GM23338 (cell line): Measurements from ENCODE around the gene SELENON.

Experiments used
- EZH2 ChIP-seq: fragments of 200-600 bp; sonication (generic); IDR thresholded peaks from one replicate; pipeline ENCODE4 v1.8.0; 2017; ENCODE audit warnings: antibody characterized with exemption, mild to moderate bottlenecking, low read depth; ENCODE audit not compliant: unreplicated experiment
- POLR2AphosphoS5 ChIP-seq: IDR thresholded peaks from 2 replicates; pipeline ENCODE4 v1.6.1; 2016; ENCODE audit warnings: antibody characterized with exemption, low read depth
- REST ChIP-seq: IDR thresholded peaks from one replicate; pipeline ENCODE4 v1.6.1; 2018; ENCODE audit warnings: antibody characterized with exemption; ENCODE audit not compliant: unreplicated experiment
- TF ChIP-seq, protein P1 (sequence below), 2 experiments: fragments of 200-600 bp in 1 of 2; sonication (generic) in 1 of 2; conservative IDR thresholded peaks; 2 replicates each; pipeline versions ENCODE4 v1.5.1 to v1.6.1; 2016 to 2017; ENCODE audit warnings: antibody characterized with exemption in 2 of 2, low read depth in 2 of 2, mild to moderate bottlenecking in 2 of 2, moderate library complexity in 1 of 2

- TF ChIP-seq POLR2AphosphoS5 (no peak), REST (no peak), EZH2 (no peak)
- TF ChIP-seq, protein P1, sequence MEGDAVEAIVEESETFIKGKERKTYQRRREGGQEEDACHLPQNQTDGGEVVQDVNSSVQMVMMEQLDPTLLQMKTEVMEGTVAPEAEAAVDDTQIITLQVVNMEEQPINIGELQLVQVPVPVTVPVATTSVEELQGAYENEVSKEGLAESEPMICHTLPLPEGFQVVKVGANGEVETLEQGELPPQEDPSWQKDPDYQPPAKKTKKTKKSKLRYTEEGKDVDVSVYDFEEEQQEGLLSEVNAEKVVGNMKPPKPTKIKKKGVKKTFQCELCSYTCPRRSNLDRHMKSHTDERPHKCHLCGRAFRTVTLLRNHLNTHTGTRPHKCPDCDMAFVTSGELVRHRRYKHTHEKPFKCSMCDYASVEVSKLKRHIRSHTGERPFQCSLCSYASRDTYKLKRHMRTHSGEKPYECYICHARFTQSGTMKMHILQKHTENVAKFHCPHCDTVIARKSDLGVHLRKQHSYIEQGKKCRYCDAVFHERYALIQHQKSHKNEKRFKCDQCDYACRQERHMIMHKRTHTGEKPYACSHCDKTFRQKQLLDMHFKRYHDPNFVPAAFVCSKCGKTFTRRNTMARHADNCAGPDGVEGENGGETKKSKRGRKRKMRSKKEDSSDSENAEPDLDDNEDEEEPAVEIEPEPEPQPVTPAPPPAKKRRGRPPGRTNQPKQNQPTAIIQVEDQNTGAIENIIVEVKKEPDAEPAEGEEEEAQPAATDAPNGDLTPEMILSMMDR (conservative IDR thresholded peaks at IDR 0.05; ENCODE audit: low read depth in 2 of 2) = no peak
These were observed 47.9 kb downstream of the SELENON start for GRCh38 chr1:25847929-25848328.
